ENCODE results near the gene DRAXIN. TPM values are rescaled to one million over a fixed set of nuclear protein-coding genes. Genes with fewer than 3 reads are reported as not detected.

The DRAXIN gene, protein sequence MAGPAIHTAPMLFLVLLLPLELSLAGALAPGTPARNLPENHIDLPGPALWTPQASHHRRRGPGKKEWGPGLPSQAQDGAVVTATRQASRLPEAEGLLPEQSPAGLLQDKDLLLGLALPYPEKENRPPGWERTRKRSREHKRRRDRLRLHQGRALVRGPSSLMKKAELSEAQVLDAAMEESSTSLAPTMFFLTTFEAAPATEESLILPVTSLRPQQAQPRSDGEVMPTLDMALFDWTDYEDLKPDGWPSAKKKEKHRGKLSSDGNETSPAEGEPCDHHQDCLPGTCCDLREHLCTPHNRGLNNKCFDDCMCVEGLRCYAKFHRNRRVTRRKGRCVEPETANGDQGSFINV
- 0.33 and 0.96 TPM in 2 replicates for total RNA-seq

DNA sequence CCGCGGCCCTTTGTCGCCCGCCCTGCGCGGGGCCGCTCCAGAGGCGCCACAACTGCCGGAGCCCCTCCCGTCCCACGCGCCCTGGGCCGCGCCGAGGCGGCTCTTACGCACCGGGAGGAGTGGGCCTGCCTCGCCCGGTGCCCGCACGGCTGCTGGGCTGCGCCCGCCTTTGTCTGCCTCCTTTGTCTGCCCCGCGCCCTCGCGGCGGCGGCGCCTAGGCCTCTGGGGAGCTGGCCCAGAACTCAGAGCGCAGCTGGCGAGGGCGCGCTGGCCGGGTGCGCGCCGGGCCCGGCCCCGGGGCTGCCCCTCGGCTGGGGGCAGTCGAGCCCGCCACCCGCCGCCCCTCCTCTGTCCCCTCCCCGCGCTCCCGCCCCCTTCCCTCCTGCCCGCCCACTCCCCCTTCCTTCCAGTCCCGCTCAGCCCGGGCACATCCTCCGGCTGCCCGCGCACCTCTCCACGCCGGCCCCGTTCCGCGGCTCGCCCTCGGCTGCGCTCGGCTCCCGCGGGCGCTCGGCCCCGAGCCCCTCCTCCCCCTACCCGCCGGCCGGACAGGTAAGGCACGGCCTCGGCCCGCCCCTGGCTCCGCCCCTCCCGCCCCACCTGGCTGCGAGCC is at the start of gene DRAXIN:
Gene DRAXIN, plus strand, starts transcription at position 409 of the 613 bp plus-strand sequence. CDS start 14,549 bp downstream, outside the sequence.

DNA sequence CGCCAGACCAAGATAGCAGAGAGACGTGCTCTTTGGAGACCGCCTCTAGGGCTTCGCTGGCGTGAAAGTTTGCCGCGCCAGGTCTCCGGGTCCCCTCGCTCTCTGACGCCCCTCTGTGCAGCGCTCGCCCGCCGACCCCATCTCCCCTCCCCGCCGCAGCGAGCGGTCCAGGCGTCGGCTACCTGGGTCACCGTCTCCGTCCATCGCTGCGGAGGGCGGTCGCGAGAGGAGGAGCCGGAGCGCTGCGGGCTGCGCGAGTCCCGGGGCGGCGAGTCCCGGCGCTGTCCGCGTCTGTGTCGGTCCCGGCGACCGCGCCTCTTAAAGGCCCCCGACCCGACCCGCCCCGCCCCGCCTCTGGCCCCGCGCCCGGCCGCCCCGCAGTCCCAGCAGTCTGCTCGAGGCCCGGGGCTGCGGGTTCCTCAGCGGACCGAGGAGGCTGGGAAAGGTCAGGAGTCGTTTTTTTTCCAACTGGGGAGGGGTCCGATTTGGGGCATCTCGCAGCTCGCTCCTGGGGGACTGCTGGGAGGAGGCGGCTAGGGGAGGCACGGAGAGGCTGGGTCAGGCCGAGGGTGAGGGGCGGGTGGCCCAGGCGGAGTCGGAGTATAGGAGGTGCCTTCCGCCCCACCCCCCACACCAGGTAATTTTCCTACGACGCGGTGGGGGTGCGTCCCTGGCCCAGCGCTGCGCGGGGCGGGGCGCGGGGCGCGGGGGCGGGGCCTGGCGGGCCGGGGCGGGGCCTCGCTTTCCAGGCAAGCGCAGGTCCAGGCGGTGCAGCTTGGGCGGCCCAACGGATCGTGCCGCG is 37.2 kb upstream of the DRAXIN start, which contains the start of the genes FBXO2 and FBXO44:
Gene FBXO2, minus strand, starts transcription at position 293 of the 802 bp plus-strand sequence. Its CDS starts 89 bp downstream, at position 204.
Gene FBXO44, plus strand, starts transcription at position 741 of the 802 bp plus-strand sequence. CDS start 959 bp downstream, outside the sequence.

DNA sequence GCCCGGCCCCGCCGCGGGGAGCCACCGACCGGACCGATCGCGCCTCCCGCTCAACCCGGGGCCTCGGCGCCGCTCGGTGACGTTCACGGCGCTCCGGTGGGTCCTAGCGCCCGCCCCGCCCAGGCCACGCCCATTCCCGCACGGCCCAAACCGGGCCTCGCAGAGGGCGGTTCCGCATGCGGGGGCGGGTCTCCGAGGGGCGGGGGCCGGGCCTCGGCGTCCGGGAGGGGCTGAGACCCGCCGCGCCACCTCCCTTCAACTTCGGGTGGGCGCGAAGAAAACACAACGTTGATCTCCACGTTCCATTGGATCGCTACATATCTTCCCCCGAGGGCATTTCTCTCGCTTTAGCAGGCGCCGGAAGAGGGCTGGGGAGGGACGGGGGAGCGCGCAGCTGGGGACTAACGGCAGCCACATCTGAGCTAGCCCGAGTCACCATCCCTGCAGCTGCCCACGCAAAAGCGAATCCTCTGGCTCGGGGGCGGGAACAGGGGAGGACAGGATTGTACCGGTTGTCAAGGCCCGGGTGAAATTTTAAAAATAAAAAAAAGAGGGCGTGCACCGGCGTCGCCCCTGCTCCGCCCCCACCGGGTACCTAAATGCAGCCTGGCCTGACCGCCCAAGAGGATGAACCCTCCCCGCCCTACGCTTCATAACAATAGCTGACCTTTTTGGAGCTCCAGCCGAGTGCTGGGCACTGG is 10.3 kb upstream of the DRAXIN start, which contains the start of gene MAD2L2:
Gene MAD2L2, minus strand, starts transcription at position 78 of the 701 bp plus-strand sequence. CDS start 547 bp downstream, outside the sequence.

GRCh38 chr1:11735854-11736745 is 44.6 kb downstream of the DRAXIN start, which contains the start of gene AGTRAP:
Gene AGTRAP (plus strand): TSS chr1:11736136. CDS start chr1:11736209, 73 bp downstream.

DNA sequence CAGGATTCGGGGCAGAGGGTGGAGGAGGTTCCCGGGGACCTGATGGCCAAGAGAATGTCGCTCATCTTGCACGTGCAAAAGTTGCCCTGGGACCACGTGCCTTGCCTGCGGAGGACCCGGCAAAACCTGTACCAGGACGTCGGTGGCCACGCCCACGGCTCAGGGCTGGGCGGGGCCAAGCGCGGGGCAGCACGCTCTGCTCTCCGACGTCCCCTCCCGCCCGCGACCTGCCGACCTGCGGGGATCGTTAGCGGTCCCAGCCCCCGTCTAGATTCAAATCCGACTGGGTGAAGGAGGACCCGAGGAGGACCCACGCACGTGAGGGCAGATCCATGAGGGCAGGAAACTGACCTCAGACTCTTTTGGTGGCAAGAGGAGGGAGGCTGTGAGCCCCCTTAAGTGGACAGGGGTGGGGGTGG is 70.5 kb downstream of the DRAXIN start, which contains the start of gene C1orf167:
Gene C1orf167, plus strand, starts transcription at position 206 of the 419 bp plus-strand sequence. CDS start 2,208 bp downstream, outside the sequence.

Other genes with a start within 250 kb of the DRAXIN start
- 0.10 and 0.33 TPM in 2 replicates for gene DISP3, start 212.6 kb upstream of the DRAXIN start, total RNA-seq
- gene FBXO2, start 37.3 kb upstream of the DRAXIN start, total RNA-seq = 1.3 and 2.3 TPM in 2 replicates
- 9.6 and 18.6 TPM in 2 replicates for gene FBXO44, start 36.8 kb upstream of the DRAXIN start, total RNA-seq
- 2.3 and 3.3 TPM in 2 replicates for gene FBXO6, start 27.5 kb upstream of the DRAXIN start, total RNA-seq
- gene MAD2L2, start 10.6 kb upstream of the DRAXIN start, total RNA-seq = 26.8 and 32.7 TPM in 2 replicates
- 42.9 and 50.6 TPM in 2 replicates for gene AGTRAP, start 44.4 kb downstream of the DRAXIN start, total RNA-seq
- not detected in 2 replicates for gene C1orf167, start 70.5 kb downstream of the DRAXIN start, total RNA-seq
- gene MTHFR, start 114.3 kb downstream of the DRAXIN start, total RNA-seq = 21.2 and 23.4 TPM in 2 replicates
- gene CLCN6, start 114.5 kb downstream of the DRAXIN start, total RNA-seq = 10.5 and 16.6 TPM in 2 replicates
- not detected in 2 replicates for gene NPPA, start 156.1 kb downstream of the DRAXIN start, total RNA-seq
- not detected in 2 replicates for gene NPPB, start 167.2 kb downstream of the DRAXIN start, total RNA-seq
- gene KIAA2013, start 234.7 kb downstream of the DRAXIN start, total RNA-seq = 84.7 and 104 TPM in 2 replicates
- 369 and 460 TPM in 2 replicates for gene PLOD1, start 243.0 kb downstream of the DRAXIN start, total RNA-seq

Data from vein endothelial cell (primary cell).